GM10248 (cell line): ENCODE results near the gene GSTA4.
"Not testable (repeated sequence)": the region's sequence is repeated elsewhere in the genome, so short reads cannot be mapped to it uniquely, and the experiment has no call there.

ENCODE experiments used
- CTCF ChIA-PET: fragments of 300-600 bp; sonication (Branson Sonifier 250); formaldehyde crosslinking; extraction: SDS; loops from one replicate; lab custom pipeline; 2021; ENCODE audit warnings: antibody characterized with exemption; lab: Yijun Ruan, JAX
- POLR2A ChIA-PET: fragments of 350-650 bp; sonication (Branson Sonifier 250); formaldehyde crosslinking; extraction: SDS; loops from one replicate; lab custom pipeline; 2020; ENCODE audit warnings: antibody characterized with exemption; lab: Yijun Ruan, JAX
- DNase-seq: peaks from one replicate; pipeline ENCODE4 v3.0.0; 2012; ENCODE audit errors: extremely low spot score
- CTCF ChIP-seq: IDR thresholded peaks from 2 replicates; pipeline ENCODE4 v1.5.1; 2012; ENCODE audit warnings: mild to moderate bottlenecking, low read depth; ENCODE audit errors: extremely low read depth, missing control alignments, control extremely low read depth

Gene GSTA4

GRCh38 chr6:53011979-53012378 is 16.9 kb upstream of the GSTA4 start:
- POLR2A ChIA-PET: no interaction called here
- no peak for DNase-seq
- no peak for TF ChIP-seq CTCF
- CTCF ChIA-PET: interaction anchor here (1.0 to 1.8 kb wide), 2 partner anchors 14 to 18 kb away, joined by 3 to 6 read pairs; no protein-coding TSS in a partner anchor

GRCh38 chr6:53010504-53010903 is 15.4 kb upstream of the GSTA4 start:
- ChIA-PET POLR2A (no interaction called here), CTCF (interaction anchor here (0.9 to 1.8 kb wide), 2 partner anchors 13 to 14 kb away, joined by 3 to 6 read pairs; no protein-coding TSS in a partner anchor)
- no peak for TF ChIP-seq CTCF
- no peak for DNase-seq

- ChIA-PET CTCF (no interaction called here), POLR2A (no interaction called here)
- no peak for DNase-seq
- no peak for TF ChIP-seq CTCF
These were observed 14.4 kb upstream of the GSTA4 start for GRCh38 chr6:53009511-53009910.

- CTCF ChIA-PET: no interaction called here
- no peak for TF ChIP-seq CTCF
- POLR2A ChIA-PET: no interaction called here
- DNase-seq: no peak
These were observed 14.0 kb upstream of the GSTA4 start for GRCh38 chr6:53009056-53009455.

- POLR2A ChIA-PET, DNase-seq: not testable (repeated sequence)
These were observed 13.2 kb upstream of the GSTA4 start for GRCh38 chr6:53008192-53008687.

GRCh38 chr6:53005663-53006250 is 10.7 kb upstream of the GSTA4 start:
- POLR2A ChIA-PET: no interaction called here
- no peak for DNase-seq
- CTCF ChIA-PET: interaction anchor here (1.0 to 3.4 kb wide), 3 partner anchors 8 to 16 kb away, joined by 3 to 15 read pairs (median 4); partner anchors contain the start of gene GSTA4
- TF ChIP-seq CTCF: no peak

More at GRCh38 chr6:53008192-53008687, 13.2 kb upstream of the GSTA4 start:
- CTCF ChIA-PET: not testable (repeated sequence)

- TF ChIP-seq CTCF: no peak
- POLR2A ChIA-PET: no interaction called here
- DNase-seq: no peak
- CTCF ChIA-PET: interaction anchor here (0.9 kb wide), 1 partner anchor 19 kb away, joined by 3 read pairs; no protein-coding TSS in a partner anchor
These were observed 4.4 kb upstream of the GSTA4 start for GRCh38 chr6:52999456-52999855.
